ENCODE data around the gene STAT6. TPM values are rescaled to one million over a fixed set of nuclear protein-coding genes. Genes with fewer than 3 reads are reported as not detected.

STAT6 gene
- total RNA-seq, 1 donor from 2014 or later, result 33.8 TPM

DNA sequence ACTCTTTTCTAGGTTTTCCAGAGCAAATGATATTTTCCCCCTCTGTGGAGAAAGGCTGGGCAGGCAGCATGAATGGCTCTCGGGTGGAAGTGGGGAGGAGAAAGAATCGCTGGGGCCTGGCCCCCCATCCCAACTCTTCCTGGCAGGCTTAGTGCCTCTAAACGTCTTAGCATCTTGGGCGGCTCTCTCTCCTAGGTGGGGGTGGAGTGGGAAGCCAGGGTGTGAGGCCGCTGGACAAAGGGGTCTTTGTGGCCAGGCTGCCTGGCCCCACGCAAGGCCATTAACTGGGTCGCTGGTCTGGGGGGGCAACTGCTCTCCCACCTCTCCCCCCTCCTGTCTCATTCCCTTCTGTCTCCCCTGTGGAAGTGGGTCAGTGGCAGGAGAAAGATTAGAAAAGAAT is 31.6 kb upstream of the STAT6 start:
- H3K36me3 ChIP-seq (ENCODE audit: insufficient read depth, low read length), result peaks cover 53% of the 10 kb centered on the region
- H3K4me2 ChIP-seq (ENCODE audit: low read length), result no peak overlapping the region
- H3K9me3 ChIP-seq (ENCODE audit: insufficient read depth, low read depth, low read length), result no peaks in the 10 kb centered on the region
- no peaks in the 10 kb centered on the region for H3K27me3 ChIP-seq (ENCODE audit: insufficient read depth, low read length)
- H3K79me2 ChIP-seq (ENCODE audit: insufficient read depth, low read length), result peaks cover 53% of the 10 kb centered on the region
- TF ChIP-seq, protein P1, sequence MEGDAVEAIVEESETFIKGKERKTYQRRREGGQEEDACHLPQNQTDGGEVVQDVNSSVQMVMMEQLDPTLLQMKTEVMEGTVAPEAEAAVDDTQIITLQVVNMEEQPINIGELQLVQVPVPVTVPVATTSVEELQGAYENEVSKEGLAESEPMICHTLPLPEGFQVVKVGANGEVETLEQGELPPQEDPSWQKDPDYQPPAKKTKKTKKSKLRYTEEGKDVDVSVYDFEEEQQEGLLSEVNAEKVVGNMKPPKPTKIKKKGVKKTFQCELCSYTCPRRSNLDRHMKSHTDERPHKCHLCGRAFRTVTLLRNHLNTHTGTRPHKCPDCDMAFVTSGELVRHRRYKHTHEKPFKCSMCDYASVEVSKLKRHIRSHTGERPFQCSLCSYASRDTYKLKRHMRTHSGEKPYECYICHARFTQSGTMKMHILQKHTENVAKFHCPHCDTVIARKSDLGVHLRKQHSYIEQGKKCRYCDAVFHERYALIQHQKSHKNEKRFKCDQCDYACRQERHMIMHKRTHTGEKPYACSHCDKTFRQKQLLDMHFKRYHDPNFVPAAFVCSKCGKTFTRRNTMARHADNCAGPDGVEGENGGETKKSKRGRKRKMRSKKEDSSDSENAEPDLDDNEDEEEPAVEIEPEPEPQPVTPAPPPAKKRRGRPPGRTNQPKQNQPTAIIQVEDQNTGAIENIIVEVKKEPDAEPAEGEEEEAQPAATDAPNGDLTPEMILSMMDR (IDR thresholded peaks at IDR 0.05; ENCODE audit: insufficient read depth, low read depth, low read length), result no peak
- TF ChIP-seq EZH2 (IDR thresholded peaks at IDR 0.05; ENCODE audit: insufficient read depth, low read length), result no peak
- H3K4me3 ChIP-seq (ENCODE audit: insufficient read depth, low read depth, low read length), result no peak overlapping the region
- Mint-ChIP-seq H3K36me3 (ENCODE audit: low read depth, unreplicated experiment) (peaks cover 62% of the 10 kb centered on the region), H3K27ac (ENCODE audit: unreplicated experiment) (no peak overlapping the region), H3K27me3 (ENCODE audit: low read depth, unreplicated experiment) (no peaks in the 10 kb centered on the region), H3K4me3 (ENCODE audit: unreplicated experiment) (no peak overlapping the region), H3K4me1 (ENCODE audit: low read depth, unreplicated experiment) (peaks cover 60% of the 10 kb centered on the region), H3K9me3 (ENCODE audit: unreplicated experiment) (no peaks in the 10 kb centered on the region)
- DNase-seq (ENCODE audit: low read depth) (no peak), FAIRE-seq (no peak)
- no peak overlapping the region for H3K27ac ChIP-seq (ENCODE audit: low read depth, low read length)
- H2AFZ ChIP-seq (ENCODE audit: low read depth, low read length), result no peak overlapping the region
- peaks cover 97% of the 10 kb centered on the region for H4K20me1 ChIP-seq (ENCODE audit: insufficient read depth, low read length)
- peaks cover 24% of the 10 kb centered on the region for H3K4me1 ChIP-seq (ENCODE audit: insufficient read depth, low read length)
- no peak overlapping the region for H3K9ac ChIP-seq (ENCODE audit: low read length)

DNA sequence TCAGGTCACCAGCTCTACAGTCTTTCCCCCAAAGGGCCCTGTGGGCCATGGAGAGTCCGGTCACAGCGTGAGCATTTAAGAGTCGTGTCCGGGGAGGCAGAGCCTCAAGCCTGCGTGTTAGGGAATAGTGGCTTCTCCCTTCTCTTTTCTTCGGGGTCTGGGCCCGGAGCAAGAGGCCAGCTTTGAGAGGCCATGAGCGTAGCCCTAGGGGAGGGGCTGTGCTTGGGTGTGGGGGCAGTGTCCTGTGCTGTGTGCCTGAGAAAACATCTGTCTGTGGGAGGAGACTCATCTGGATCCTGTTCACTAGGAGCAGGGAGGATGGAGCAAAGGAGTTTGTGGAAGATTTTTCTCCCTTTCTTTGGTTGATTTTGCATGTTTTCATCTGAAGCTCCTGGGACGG is 31.0 kb upstream of the STAT6 start:
- Histone ChIP-seq H3K4me3 (ENCODE audit: insufficient read depth, low read depth, low read length) (no peak overlapping the region), H3K27me3 (ENCODE audit: insufficient read depth, low read length) (no peaks in the 10 kb centered on the region), H2AFZ (ENCODE audit: low read depth, low read length) (no peak overlapping the region), H3K36me3 (ENCODE audit: insufficient read depth, low read length) (peaks cover 53% of the 10 kb centered on the region), H3K79me2 (ENCODE audit: insufficient read depth, low read length) (peaks cover 59% of the 10 kb centered on the region), H3K9me3 (ENCODE audit: insufficient read depth, low read depth, low read length) (no peaks in the 10 kb centered on the region), H3K27ac (ENCODE audit: low read depth, low read length) (no peak overlapping the region), H3K9ac (ENCODE audit: low read length) (no peak overlapping the region), H3K4me1 (ENCODE audit: insufficient read depth, low read length) (peaks cover 18% of the 10 kb centered on the region), H4K20me1 (ENCODE audit: insufficient read depth, low read length) (peaks cover 95% of the 10 kb centered on the region), H3K4me2 (ENCODE audit: low read length) (no peak overlapping the region)
- Mint-ChIP-seq H3K4me1 (ENCODE audit: low read depth, unreplicated experiment) (peaks cover 54% of the 10 kb centered on the region), H3K27ac (ENCODE audit: unreplicated experiment) (no peak overlapping the region), H3K36me3 (ENCODE audit: low read depth, unreplicated experiment) (peaks cover 56% of the 10 kb centered on the region), H3K9me3 (ENCODE audit: unreplicated experiment) (no peaks in the 10 kb centered on the region), H3K27me3 (ENCODE audit: low read depth, unreplicated experiment) (no peaks in the 10 kb centered on the region), H3K4me3 (ENCODE audit: unreplicated experiment) (peak overlapping the region; percentile 27)
- DNase-seq (ENCODE audit: low read depth), result no peak
- TF ChIP-seq, protein P1 (IDR thresholded peaks at IDR 0.05; ENCODE audit: insufficient read depth, low read depth, low read length), result no peak
- TF ChIP-seq EZH2 (IDR thresholded peaks at IDR 0.05; ENCODE audit: insufficient read depth, low read length), result no peak
- FAIRE-seq, result no peak

GRCh38 chr12:57141249-57141648 is 30.1 kb upstream of the STAT6 start:
- peaks cover 55% of the 10 kb centered on the region for H3K36me3 Mint-ChIP-seq (ENCODE audit: low read depth, unreplicated experiment)
- no peaks in the 10 kb centered on the region for H3K9me3 ChIP-seq (ENCODE audit: insufficient read depth, low read depth, low read length)
- no peaks in the 10 kb centered on the region for H3K9me3 Mint-ChIP-seq (ENCODE audit: unreplicated experiment)
- FAIRE-seq (no peak), DNase-seq (ENCODE audit: low read depth) (no peak)
- no peak overlapping the region for H3K4me3 Mint-ChIP-seq (ENCODE audit: unreplicated experiment)
- peak overlapping the region; percentile 7 for H3K27ac Mint-ChIP-seq (ENCODE audit: unreplicated experiment)
- H3K4me1 ChIP-seq (ENCODE audit: insufficient read depth, low read length), result peaks cover 15% of the 10 kb centered on the region
- no peak overlapping the region for H3K9ac ChIP-seq (ENCODE audit: low read length)
- H3K4me1 Mint-ChIP-seq (ENCODE audit: low read depth, unreplicated experiment), result peaks cover 56% of the 10 kb centered on the region
- H3K27ac ChIP-seq (ENCODE audit: low read depth, low read length), result no peak overlapping the region
- no peak overlapping the region for H3K4me2 ChIP-seq (ENCODE audit: low read length)
- H3K79me2 ChIP-seq (ENCODE audit: insufficient read depth, low read length), result peaks cover 59% of the 10 kb centered on the region
- peaks cover 93% of the 10 kb centered on the region for H4K20me1 ChIP-seq (ENCODE audit: insufficient read depth, low read length)
- peaks cover 52% of the 10 kb centered on the region for H3K36me3 ChIP-seq (ENCODE audit: insufficient read depth, low read length)
- no peaks in the 10 kb centered on the region for H3K27me3 Mint-ChIP-seq (ENCODE audit: low read depth, unreplicated experiment)
- TF ChIP-seq EZH2 (IDR thresholded peaks at IDR 0.05; ENCODE audit: insufficient read depth, low read length), result no peak
- TF ChIP-seq, protein P1 (IDR thresholded peaks at IDR 0.05; ENCODE audit: insufficient read depth, low read depth, low read length), result no peak
- no peak overlapping the region for H2AFZ ChIP-seq (ENCODE audit: low read depth, low read length)
- H3K27me3 ChIP-seq (ENCODE audit: insufficient read depth, low read length), result no peaks in the 10 kb centered on the region
- H3K4me3 ChIP-seq (ENCODE audit: insufficient read depth, low read depth, low read length), result no peak overlapping the region

All from astrocyte (in vitro differentiated cells and primary cell).